ENCODE results near the gene UBQLN3. TPM values are rescaled to one million over a fixed set of nuclear protein-coding genes. Genes with fewer than 3 reads are reported as not detected.

UBQLN3 gene
- total RNA-seq, 1 experiment from 2014 or later, result not detected

GRCh38 chr11:5489576-5490357, 20.0 kb downstream of the UBQLN3 start:
- no peak for DNase-seq (ENCODE audit: low read depth, low spot score)
- peaks cover 78% of the 10 kb centered on the region; the same call in 1 of the 2 replicates for H4K20me1 ChIP-seq (ENCODE audit: insufficient read depth)
- no peak for ATAC-seq
- H3K9me2 ChIP-seq (ENCODE audit: insufficient read depth), result no peaks in the 10 kb centered on the region
- peaks cover 7 to 73% of the 10 kb centered on the region in 2 experiments for H3K36me3 ChIP-seq (ENCODE audit: control insufficient read depth in 1 of 2, insufficient read depth in 2 of 2, low read length in 2 of 2)
- H3K9ac ChIP-seq (ENCODE audit: low read length), result 0 out of 2 replicates have a peak overlapping the region, but pooled peaks have one; percentile 30
- H3K27ac ChIP-seq (ENCODE audit: low read depth, low read length), result no peak overlapping the region; the same call in 1 of the 2 replicates
- no peaks in the 10 kb centered on the region for H3K9me3 ChIP-seq (ENCODE audit: control insufficient read depth in 1 of 2, insufficient read depth in 1 of 2, low read depth in 1 of 2, low read length in 2 of 2)
- H3K4me1 ChIP-seq (ENCODE audit: control insufficient read depth in 1 of 2, insufficient read depth in 2 of 2, low read length in 2 of 2), result peaks cover 0 to 73% of the 10 kb centered on the region in 2 experiments; a peak in 3 of 4 replicates
- ChIA-PET CTCF (no interaction called here), POLR2A (interaction anchor here (7.1 kb wide), 1 partner anchor 15 kb away, joined by 56 read pairs; no protein-coding TSS in a partner anchor), RAD21 (ENCODE audit: low non-redundant PET in 1 of 2, low total read pairs in 2 of 2, uncharacterized antibody in 2 of 2, unreplicated experiment in 2 of 2) (no interaction called here)
- no peak overlapping the region for H2AFZ ChIP-seq (ENCODE audit: low read depth, low read length, poor library complexity, severe bottlenecking)
- H3K4me3 ChIP-seq (replicated peaks in 1 of 2; ENCODE audit: low read depth in 1 of 2, low read length in 2 of 2), result no peak overlapping the region
- intact Hi-C loops (cut with micrococcal nuclease), result no loop called here
- no peak overlapping the region for H3K4me2 ChIP-seq (ENCODE audit: low read length)
- no TSS peak for BruUV-seq (replicated peaks)
- TF ChIP-seq REST (IDR thresholded peaks at IDR 0.05; ENCODE audit: low read depth) (no peak), SP1 (IDR thresholded peaks at IDR 0.05; ENCODE audit: low read depth) (no peak), JUND (IDR thresholded peaks at IDR 0.05) (no peak), ZBTB33 (IDR thresholded peaks at IDR 0.05; ENCODE audit: extremely low read depth, insufficient replicate concordance, low read length) (no peak), POLR2A (IDR thresholded peaks at IDR 0.05; ENCODE audit: borderline replicate concordance, extremely low read depth, insufficient read depth, insufficient read length) (no peak), FOSL1 (IDR thresholded peaks at IDR 0.05; ENCODE audit: low read depth) (no peak), CEBPB (IDR thresholded peaks at IDR 0.05; ENCODE audit: low read depth) (no peak), EZH2phosphoT487 (IDR thresholded peaks at IDR 0.05; ENCODE audit: borderline replicate concordance) (no peak), MAX (IDR thresholded peaks at IDR 0.05) (no peak), SRF (IDR thresholded peaks at IDR 0.05; ENCODE audit: low read depth) (no peak), RAD21 (IDR thresholded peaks at IDR 0.05; ENCODE audit: low read depth) (no peak), CTCF (IDR thresholded peaks at IDR 0.05 in 2 of 3, conservative IDR thresholded peaks at IDR 0.05 in 1 of 3; ENCODE audit: borderline replicate concordance in 1 of 3, insufficient read depth in 1 of 3, low read depth in 2 of 3, low read length in 2 of 3) (no peak), CBX3 (IDR thresholded peaks at IDR 0.05; ENCODE audit: low read depth) (no peak), ELF1 (IDR thresholded peaks at IDR 0.05; ENCODE audit: borderline replicate concordance, low read depth) (no peak), EGR1 (IDR thresholded peaks at IDR 0.05; ENCODE audit: low read depth) (no peak), ZNF274 (IDR thresholded peaks at IDR 0.05; ENCODE audit: low read depth, low read length) (no peak), POLR2AphosphoS5 (IDR thresholded peaks at IDR 0.05; ENCODE audit: low read depth, low read length) (no peak), YY1 (IDR thresholded peaks at IDR 0.05; ENCODE audit: extremely low read depth, insufficient replicate concordance, low read depth, low read length) (no peak), TCF7L2 (IDR thresholded peaks at IDR 0.05; ENCODE audit: borderline replicate concordance, extremely low read depth, insufficient read depth, insufficient read length) (no peak)
- H3K27me3 ChIP-seq (ENCODE audit: insufficient read depth, low read length), result no peaks in the 10 kb centered on the region
- H3K79me2 ChIP-seq (ENCODE audit: insufficient read depth, low read length), result peaks cover 100% of the 10 kb centered on the region

Data from HCT116 (cell line).